K562 (cell line): ENCODE results near the gene HAP1. TPM values are rescaled to one million over a fixed set of nuclear protein-coding genes. Genes with fewer than 3 reads are reported as not detected.

Experiments used
- CC2D1A ChIP-seq: fragments of 450-650 bp; IDR thresholded peaks from 2 replicates; pipeline ENCODE4 v1.6.1; 2017; ENCODE audit warnings: mild to moderate bottlenecking
- CREM ChIP-seq: IDR thresholded peaks from 2 replicates; pipeline ENCODE4 v1.6.1; 2014; ENCODE audit warnings: antibody characterized with exemption, low read depth
- CSDE1 ChIP-seq, 2 experiments: fragments of 450-650 bp; IDR thresholded peaks; 2 replicates each; pipeline ENCODE4 v1.6.1; 2016; ENCODE audit warnings: mild to moderate bottlenecking in 1 of 2
- ELF4 ChIP-seq: fragments of 450-650 bp; formaldehyde crosslinking; IDR thresholded peaks from 2 replicates; pipeline ENCODE4 v1.4.0; 2022; ENCODE audit warnings: missing genetic modification characterization
- FOXA3 ChIP-seq, 2 experiments: fragments of 450-650 bp in 1 of 2; sonication (generic) in 1 of 2; formaldehyde crosslinking; IDR thresholded peaks in 1 of 2; conservative IDR thresholded peaks in 1 of 2; 2 replicates each; pipeline versions ENCODE4 v1.4.0 to v1.8.0; 2020 to 2022; ENCODE audit warnings: mild to moderate bottlenecking in 2 of 2, missing genetic modification reagents in 1 of 2
- L3MBTL2 ChIP-seq: fragments of 450-650 bp; IDR thresholded peaks from 2 replicates; pipeline ENCODE4 v1.6.1; 2016; ENCODE audit warnings: mild to moderate bottlenecking, moderate library complexity
- MCM2 ChIP-seq: fragments of 450-650 bp; IDR thresholded peaks from 2 replicates; pipeline ENCODE4 v1.6.1; 2017; ENCODE audit warnings: low read depth, mild to moderate bottlenecking
- POLR2H ChIP-seq: IDR thresholded peaks from 2 replicates; pipeline ENCODE4 v1.6.1; 2016; ENCODE audit warnings: missing genetic modification characterization, low read depth, mild to moderate bottlenecking, control low read depth, missing compliant biosample characterization, moderate library complexity
- POU5F1 ChIP-seq: fragments of 150-350 bp; IDR thresholded peaks from 2 replicates; pipeline ENCODE4 v1.6.1; 2014; ENCODE audit warnings: borderline replicate concordance, low read length, low read depth, mild to moderate bottlenecking; ENCODE audit not compliant: partially characterized antibody
- RBFOX2 ChIP-seq: fragments of 200-400 bp; formaldehyde crosslinking; IDR thresholded peaks from 2 replicates; pipeline ENCODE4 v1.6.1; 2017; ENCODE audit warnings: low read depth, mild to moderate bottlenecking, low read length, moderate library complexity
- SAP30 ChIP-seq: fragments of 200-600 bp; sonication (generic); IDR thresholded peaks from 2 replicates; pipeline ENCODE4 v1.6.1; 2012; ENCODE audit warnings: borderline replicate concordance, low read depth, mild to moderate bottlenecking, moderate library complexity, low read length, control low read depth, inconsistent platforms; ENCODE audit not compliant: insufficient read depth, poor library complexity, severe bottlenecking
- TOE1 ChIP-seq, 2 experiments: fragments of 450-650 bp in 1 of 2; sonication (generic) in 1 of 2; formaldehyde crosslinking in 1 of 2; IDR thresholded peaks; 2 replicates each; pipeline versions ENCODE4 v1.7.1 to v1.8.0; 2016 to 2022; ENCODE audit warnings: borderline replicate concordance in 2 of 2, mild to moderate bottlenecking in 2 of 2, antibody characterized with exemption in 1 of 2, inconsistent platforms in 1 of 2, low read depth in 1 of 2, missing genetic modification reagents in 1 of 2, moderate library complexity in 1 of 2
- ZNF408 ChIP-seq: fragments of 250-450 bp; sonication (Bioruptor Pico); IDR thresholded peaks from 2 replicates; pipeline ENCODE4 v1.4.0; 2020; ENCODE audit warnings: low read depth, mild to moderate bottlenecking, moderate library complexity
- ZSCAN32 ChIP-seq: fragments of 450-650 bp; formaldehyde crosslinking; IDR thresholded peaks from 2 replicates; pipeline ENCODE4 v1.4.0; 2020; ENCODE audit warnings: mild to moderate bottlenecking, moderate library complexity
- polyA plus RNA-seq, 8 experiments: library from polyadenylated mRNA; depleted of rRNA in 4 of 8; stranded (reverse) in 5 of 8; unstranded in 3 of 8; fragments of >200 nt; fragmentation: Nextera tagmentation in 2 of 8; fragmentation: Illumina TruSeq in 1 of 8; extraction: Ambion mirVana in 2 of 8; extraction: Trizol in 1 of 8; gene quantifications; 2 replicates each; pipeline versions ENCODE4 v1.2.1 to v1.2.3, GENCODE V29; 2011 to 2014; ENCODE audit warnings: inconsistent platforms in 1 of 8, missing spikeins in 1 of 8
- total RNA-seq, 7 experiments: library from RNA; depleted of rRNA in 6 of 7; stranded (reverse); fragments of >200 nt in 6 of 7; fragmentation: Illumina TruSeq in 2 of 7; extraction: Trizol in 2 of 7; gene quantifications; 2 replicates each; pipeline versions ENCODE4 v1.2.1 to v1.2.3, GENCODE V29; 2011 to 2021; ENCODE audit warnings: low replicate concordance in 1 of 7
- TF ChIP-seq, protein P1 (sequence below): fragments of 250-450 bp; sonication (Bioruptor Pico); IDR thresholded peaks from 2 replicates; pipeline ENCODE4 v1.4.0; 2020
- TF ChIP-seq, protein P2 (sequence below): fragments of 450-650 bp; IDR thresholded peaks from 2 replicates; pipeline ENCODE4 v1.6.1; 2018; ENCODE audit warnings: mild to moderate bottlenecking, low read depth; ENCODE audit not compliant: partially characterized antibody
- TF ChIP-seq, protein P3 (sequence below): fragments of 250-450 bp; sonication (Bioruptor Pico); IDR thresholded peaks from 2 replicates; pipeline ENCODE4 v1.8.0; 2022; ENCODE audit warnings: moderate library complexity, mild to moderate bottlenecking, inconsistent platforms

The HAP1 gene
- total and polyA plus RNA-seq, 9 of the 15 experiments (the other 6 are each of a cell fraction or from before 2014, with no cell fraction given): under 0.01 to 0.09 (median 0.04) TPM; not detected in 6

DNA sequence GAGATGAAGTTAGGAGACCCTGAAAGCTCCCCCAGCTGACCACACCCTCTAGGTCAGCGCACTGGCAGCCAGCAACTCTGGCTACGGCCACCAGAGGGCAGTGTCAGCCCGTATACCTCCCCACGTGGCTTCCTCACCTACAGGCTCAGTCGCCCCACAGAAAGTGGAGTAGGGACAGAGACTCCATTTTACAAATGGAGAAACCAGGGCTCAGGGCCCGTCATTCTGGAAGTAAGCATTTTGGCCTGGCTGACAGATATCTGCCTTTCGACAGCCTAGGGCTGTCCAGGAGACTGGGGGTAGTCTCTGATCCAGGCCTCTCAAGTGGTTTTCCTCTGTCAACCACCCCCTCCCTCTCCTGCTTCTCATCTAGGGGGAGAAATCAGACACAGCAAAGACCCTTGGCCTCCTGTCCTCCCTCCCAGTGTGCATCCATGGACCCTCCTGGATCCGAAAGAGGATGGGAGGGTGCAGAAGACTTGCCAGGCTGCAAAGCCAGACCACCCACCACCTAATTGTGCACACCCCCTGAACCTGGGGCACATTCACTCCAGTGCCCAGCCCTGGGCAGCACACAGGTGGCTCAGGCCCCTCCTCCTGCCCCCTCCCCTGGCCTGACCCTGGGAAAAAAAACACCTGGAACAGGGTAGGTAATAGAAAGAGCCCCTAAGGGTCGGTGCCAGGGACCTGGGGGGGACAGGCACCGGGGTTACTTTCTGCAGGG lies 3.8 kb upstream of the HAP1 start (continued):
- TF ChIP-seq, protein P1, sequence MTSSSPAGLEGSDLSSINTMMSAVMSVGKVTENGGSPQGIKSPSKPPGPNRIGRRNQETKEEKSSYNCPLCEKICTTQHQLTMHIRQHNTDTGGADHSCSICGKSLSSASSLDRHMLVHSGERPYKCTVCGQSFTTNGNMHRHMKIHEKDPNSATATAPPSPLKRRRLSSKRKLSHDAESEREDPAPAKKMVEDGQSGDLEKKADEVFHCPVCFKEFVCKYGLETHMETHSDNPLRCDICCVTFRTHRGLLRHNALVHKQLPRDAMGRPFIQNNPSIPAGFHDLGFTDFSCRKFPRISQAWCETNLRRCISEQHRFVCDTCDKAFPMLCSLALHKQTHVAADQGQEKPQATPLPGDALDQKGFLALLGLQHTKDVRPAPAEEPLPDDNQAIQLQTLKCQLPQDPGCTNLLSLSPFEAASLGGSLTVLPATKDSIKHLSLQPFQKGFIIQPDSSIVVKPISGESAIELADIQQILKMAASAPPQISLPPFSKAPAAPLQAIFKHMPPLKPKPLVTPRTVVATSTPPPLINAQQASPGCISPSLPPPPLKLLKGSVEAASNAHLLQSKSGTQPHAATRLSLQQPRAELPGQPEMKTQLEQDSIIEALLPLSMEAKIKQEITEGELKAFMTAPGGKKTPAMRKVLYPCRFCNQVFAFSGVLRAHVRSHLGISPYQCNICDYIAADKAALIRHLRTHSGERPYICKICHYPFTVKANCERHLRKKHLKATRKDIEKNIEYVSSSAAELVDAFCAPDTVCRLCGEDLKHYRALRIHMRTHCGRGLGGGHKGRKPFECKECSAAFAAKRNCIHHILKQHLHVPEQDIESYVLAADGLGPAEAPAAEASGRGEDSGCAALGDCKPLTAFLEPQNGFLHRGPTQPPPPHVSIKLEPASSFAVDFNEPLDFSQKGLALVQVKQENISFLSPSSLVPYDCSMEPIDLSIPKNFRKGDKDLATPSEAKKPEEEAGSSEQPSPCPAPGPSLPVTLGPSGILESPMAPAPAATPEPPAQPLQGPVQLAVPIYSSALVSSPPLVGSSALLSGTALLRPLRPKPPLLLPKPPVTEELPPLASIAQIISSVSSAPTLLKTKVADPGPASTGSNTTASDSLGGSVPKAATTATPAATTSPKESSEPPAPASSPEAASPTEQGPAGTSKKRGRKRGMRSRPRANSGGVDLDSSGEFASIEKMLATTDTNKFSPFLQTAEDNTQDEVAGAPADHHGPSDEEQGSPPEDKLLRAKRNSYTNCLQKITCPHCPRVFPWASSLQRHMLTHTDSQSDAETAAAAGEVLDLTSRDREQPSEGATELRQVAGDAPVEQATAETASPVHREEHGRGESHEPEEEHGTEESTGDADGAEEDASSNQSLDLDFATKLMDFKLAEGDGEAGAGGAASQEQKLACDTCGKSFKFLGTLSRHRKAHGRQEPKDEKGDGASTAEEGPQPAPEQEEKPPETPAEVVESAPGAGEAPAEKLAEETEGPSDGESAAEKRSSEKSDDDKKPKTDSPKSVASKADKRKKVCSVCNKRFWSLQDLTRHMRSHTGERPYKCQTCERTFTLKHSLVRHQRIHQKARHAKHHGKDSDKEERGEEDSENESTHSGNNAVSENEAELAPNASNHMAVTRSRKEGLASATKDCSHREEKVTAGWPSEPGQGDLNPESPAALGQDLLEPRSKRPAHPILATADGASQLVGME: 0 out of 2 replicates have a peak, but pooled peaks have one; percentile 54
- TF ChIP-seq SAP30: no peak
- no peak for TF ChIP-seq CSDE1 (IDR thresholded peaks at IDR 0.05)
- TF ChIP-seq CREM: peak; percentile 68
- TF ChIP-seq MCM2: no peak
- TF ChIP-seq RBFOX2: peak; percentile 25; the same call in 1 of the 2 replicates
- TF ChIP-seq CC2D1A: peak; percentile 91
- TF ChIP-seq FOXA3 (CRISPR knock-in tag; conservative IDR thresholded peaks at IDR 0.05 in 1 of 2, IDR thresholded peaks at IDR 0.05 in 1 of 2): no peak
- TF ChIP-seq, protein P2, sequence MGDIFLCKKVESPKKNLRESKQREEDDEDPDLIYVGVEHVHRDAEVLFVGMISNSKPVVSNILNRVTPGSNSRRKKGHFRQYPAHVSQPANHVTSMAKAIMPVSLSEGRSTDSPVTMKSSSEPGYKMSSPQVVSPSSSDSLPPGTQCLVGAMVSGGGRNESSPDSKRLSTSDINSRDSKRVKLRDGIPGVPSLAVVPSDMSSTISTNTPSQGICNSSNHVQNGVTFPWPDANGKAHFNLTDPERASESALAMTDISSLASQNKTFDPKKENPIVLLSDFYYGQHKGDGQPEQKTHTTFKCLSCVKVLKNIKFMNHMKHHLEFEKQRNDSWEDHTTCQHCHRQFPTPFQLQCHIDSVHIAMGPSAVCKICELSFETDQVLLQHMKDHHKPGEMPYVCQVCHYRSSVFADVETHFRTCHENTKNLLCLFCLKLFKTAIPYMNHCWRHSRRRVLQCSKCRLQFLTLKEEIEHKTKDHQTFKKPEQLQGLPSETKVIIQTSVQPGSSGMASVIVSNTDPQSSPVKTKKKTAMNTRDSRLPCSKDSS: no peak
- TF ChIP-seq TOE1 (IDR thresholded peaks at IDR 0.05; ENCODE audit: borderline replicate concordance): no peak
- no peak for TF ChIP-seq TOE1 (CRISPR knock-in tag; IDR thresholded peaks at IDR 0.05; ENCODE audit: borderline replicate concordance, low read depth)
- peak; percentile 69; the same call in 1 of the 2 replicates for TF ChIP-seq ELF4 (CRISPR knock-in tag)
- TF ChIP-seq ZNF408 (CRISPR knock-in tag): no peak
- TF ChIP-seq, protein P3, sequence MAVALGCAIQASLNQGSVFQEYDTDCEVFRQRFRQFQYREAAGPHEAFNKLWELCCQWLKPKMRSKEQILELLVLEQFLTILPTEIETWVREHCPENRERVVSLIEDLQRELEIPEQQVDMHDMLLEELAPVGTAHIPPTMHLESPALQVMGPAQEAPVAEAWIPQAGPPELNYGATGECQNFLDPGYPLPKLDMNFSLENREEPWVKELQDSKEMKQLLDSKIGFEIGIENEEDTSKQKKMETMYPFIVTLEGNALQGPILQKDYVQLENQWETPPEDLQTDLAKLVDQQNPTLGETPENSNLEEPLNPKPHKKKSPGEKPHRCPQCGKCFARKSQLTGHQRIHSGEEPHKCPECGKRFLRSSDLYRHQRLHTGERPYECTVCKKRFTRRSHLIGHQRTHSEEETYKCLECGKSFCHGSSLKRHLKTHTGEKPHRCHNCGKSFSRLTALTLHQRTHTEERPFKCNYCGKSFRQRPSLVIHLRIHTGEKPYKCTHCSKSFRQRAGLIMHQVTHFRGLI: peak; percentile 65; the same call in 1 of the 2 replicates
- TF ChIP-seq POU5F1: no peak
- no peak for TF ChIP-seq POLR2H (tag)
- no peak for TF ChIP-seq ZSCAN32 (CRISPR knock-in tag)
- TF ChIP-seq L3MBTL2: peak; percentile 84
